Measurements from ENCODE around the gene LDB2. TPM values are rescaled to one million over a fixed set of nuclear protein-coding genes. Genes with fewer than 3 reads are reported as not detected.

LDB2 gene
- total and polyA plus RNA-seq, 2 of the 8 experiments (the other 6 are each of a cell fraction or from before 2014, with no cell fraction given) = 57.0 to 140 TPM

DNA sequence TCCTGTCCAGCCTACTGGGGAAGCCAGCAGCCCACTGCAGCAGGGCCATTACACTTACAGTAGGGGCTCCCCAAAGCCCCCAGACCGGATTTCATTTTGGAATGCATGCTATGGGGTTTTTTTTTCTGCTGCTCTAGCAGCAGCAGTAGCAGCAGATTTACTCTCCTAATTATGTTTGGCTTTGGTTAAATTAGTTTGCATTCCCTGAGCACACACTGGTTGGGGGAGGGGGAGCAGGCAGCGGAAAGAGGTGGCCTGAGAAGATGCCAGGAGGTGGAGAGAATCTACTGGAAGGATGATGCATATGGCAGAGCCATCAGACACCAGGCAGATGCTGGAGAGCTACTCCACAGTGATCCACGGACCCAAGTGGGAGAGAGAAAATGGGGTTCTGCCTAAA lies 109.6 kb downstream of the LDB2 start:
- H3K4me2 ChIP-seq (ENCODE audit: insufficient read depth in 1 of 2, low read depth in 2 of 2, low read length in 2 of 2) = peak overlapping the region; percentile 22 to 35; a peak in 2 of 4 replicates
- H3K14ac ChIP-seq (ENCODE audit: insufficient read length) = no peak overlapping the region
- no peak overlapping the region for H3K23ac ChIP-seq (ENCODE audit: insufficient read length)
- no peak overlapping the region for H2AFZ ChIP-seq (ENCODE audit: low read length)
- peak overlapping the region; percentile 44; the same call in 1 of the 2 replicates for H2AK5ac ChIP-seq (ENCODE audit: low read depth, low read length)
- H3K27me3 ChIP-seq (replicated peaks in 1 of 4; ENCODE audit: control insufficient read depth in 3 of 4, extremely low read depth in 1 of 4, insufficient read depth in 3 of 4, low read length in 3 of 4) = no peaks in the 10 kb centered on the region
- no peak overlapping the region for H3K18ac ChIP-seq (ENCODE audit: extremely low read depth, low read length)
- H3K56ac ChIP-seq (replicated peaks; ENCODE audit: insufficient read length, low read depth, low read length) = no peak overlapping the region
- H3K36me3 ChIP-seq (ENCODE audit: control insufficient read depth in 2 of 4, insufficient read depth in 4 of 4, low read length in 3 of 4) = no peaks in the 10 kb centered on the region
- H4K20me1 ChIP-seq (replicated peaks in 1 of 2; ENCODE audit: control insufficient read depth in 1 of 2, insufficient read depth in 2 of 2, low read length in 2 of 2) = no peaks in the 10 kb centered on the region
- H4K91ac ChIP-seq (replicated peaks; ENCODE audit: insufficient read length, low read length) = no peak overlapping the region
- H4K8ac ChIP-seq (ENCODE audit: extremely low read depth, insufficient read depth, low read length) = no peak overlapping the region
- no peaks in the 10 kb centered on the region for H3K9me3 ChIP-seq (ENCODE audit: insufficient read depth in 2 of 2, low read depth in 1 of 2, low read length in 1 of 2)
- no peaks in the 10 kb centered on the region for H3K23me2 ChIP-seq (ENCODE audit: low read depth, low read length)
- no peak overlapping the region for H3K9ac ChIP-seq (replicated peaks in 1 of 4; ENCODE audit: extremely low read depth in 1 of 4, low read depth in 3 of 4, low read length in 3 of 4)
- H3K79me2 ChIP-seq (ENCODE audit: control insufficient read depth in 1 of 2, insufficient read depth in 2 of 2, low read length in 2 of 2) = 0 out of 4 replicates have a peak, but pooled peaks cover 0 to 6% of the 10 kb centered on the region in 2 experiments
- CTCF ChIA-PET (ENCODE audit: partially characterized antibody) = interaction anchor here (1.0 to 1.4 kb wide), 3 partner anchors 9 to 130 kb away, joined by 3 to 5 read pairs (median 4); no protein-coding TSS in a partner anchor
- H2BK12ac ChIP-seq (ENCODE audit: low read depth, low read length) = 0 out of 2 replicates have a peak overlapping the region, but pooled peaks have one; percentile 2
- H2BK20ac ChIP-seq (ENCODE audit: low read length) = no peak overlapping the region
- H4K5ac ChIP-seq (ENCODE audit: insufficient read length, low read depth, low read length) = no peak overlapping the region
- H3K27ac ChIP-seq (ENCODE audit: low read depth, low read length) = no peak overlapping the region
- H3K4me3 ChIP-seq (ENCODE audit: extremely low read depth in 1 of 4, insufficient read depth in 2 of 4, low read depth in 3 of 4, low read length in 4 of 4) = no peak overlapping the region
- 0 out of 2 replicates have a peak overlapping the region, but pooled peaks have one; percentile 47 for H2BK15ac ChIP-seq (ENCODE audit: low read length)
- H3K4me1 ChIP-seq (replicated peaks in 1 of 4; ENCODE audit: control insufficient read depth in 3 of 4, insufficient read depth in 4 of 4, low read length in 3 of 4) = peaks cover 2 to 21% (median 12%) of the 10 kb centered on the region in 4 experiments; a peak in 6 of 7 replicates
- FAIRE-seq = no peak
- no peaks in the 10 kb centered on the region; the same call in 1 of the 2 replicates for H3K79me1 ChIP-seq (ENCODE audit: low read depth, low read length)
- H3K4ac ChIP-seq (replicated peaks; ENCODE audit: insufficient read length, low read depth, low read length) = no peak overlapping the region
- POLR2A ChIA-PET (ENCODE audit: partially characterized antibody) = no interaction called here
- TF ChIP-seq BRCA1 (IDR thresholded peaks at IDR 0.05; ENCODE audit: low read depth, low read length) (no peak), SAP30 (IDR thresholded peaks at IDR 0.05; ENCODE audit: insufficient read depth, insufficient replicate concordance, low read length) (no peak), BCL11A (IDR thresholded peaks at IDR 0.05; ENCODE audit: low read depth in 2 of 2, low read length in 2 of 2) (no peak), EP300 (IDR thresholded peaks at IDR 0.05; ENCODE audit: borderline replicate concordance in 1 of 2, low read depth in 2 of 2, low read length in 2 of 2) (no peak), POU5F1 (IDR thresholded peaks at IDR 0.05; ENCODE audit: low read depth, low read length) (no peak), CEBPB (IDR thresholded peaks at IDR 0.05; ENCODE audit: low read depth, low read length) (no peak), GTF2F1 (IDR thresholded peaks at IDR 0.05; ENCODE audit: borderline replicate concordance, low read depth, low read length) (no peak), POLR2A (IDR thresholded peaks at IDR 0.05; ENCODE audit: control extremely low read depth in 1 of 2, low read depth in 2 of 2, low read length in 2 of 2) (no peak), NRF1 (IDR thresholded peaks at IDR 0.05; ENCODE audit: low read depth, low read length) (no peak), CREB1 (IDR thresholded peaks at IDR 0.05) (no peak)
- TF ChIP-seq, protein P1, sequence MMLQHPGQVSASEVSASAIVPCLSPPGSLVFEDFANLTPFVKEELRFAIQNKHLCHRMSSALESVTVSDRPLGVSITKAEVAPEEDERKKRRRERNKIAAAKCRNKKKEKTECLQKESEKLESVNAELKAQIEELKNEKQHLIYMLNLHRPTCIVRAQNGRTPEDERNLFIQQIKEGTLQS (IDR thresholded peaks at IDR 0.05; ENCODE audit: insufficient read depth, low read depth, low read length) = no peak
- 0 out of 2 replicates have a peak overlapping the region, but pooled peaks have one; percentile 17 for H2BK5ac ChIP-seq (ENCODE audit: low read depth, low read length)
- WGBS, 2 experiments (ENCODE audit: extremely low coverage in 1 of 2, insufficient coverage in 1 of 2, insufficient read length in 1 of 2, insufficient replicate concordance in 2 of 2, low coverage in 1 of 2, low lambda C conversion rate in 2 of 2, missing lambda C conversion rate in 1 of 2) = 78% methylated on average over 3 of the region's 3 CpGs; no CpG with 5 or more reads in 1 of the 2 experiments
- no peak overlapping the region for H2BK120ac ChIP-seq (replicated peaks; ENCODE audit: low read depth, low read length)
- no peak for DNase-seq (ENCODE audit: low read depth in 1 of 2, low spot score in 2 of 2)

All from H1 (cell line).